ENCODE results near the gene KLRK1. TPM values are rescaled to one million over a fixed set of nuclear protein-coding genes. Genes with fewer than 3 reads are reported as not detected.
"Not testable (repeated sequence)": the region's sequence is repeated elsewhere in the genome, so short reads cannot be mapped to it uniquely, and the experiment has no call there.

Gene KLRK1
- not detected for polyA plus RNA-seq (2012; ENCODE audit: insufficient read depth, insufficient read length, low read depth)

DNA sequence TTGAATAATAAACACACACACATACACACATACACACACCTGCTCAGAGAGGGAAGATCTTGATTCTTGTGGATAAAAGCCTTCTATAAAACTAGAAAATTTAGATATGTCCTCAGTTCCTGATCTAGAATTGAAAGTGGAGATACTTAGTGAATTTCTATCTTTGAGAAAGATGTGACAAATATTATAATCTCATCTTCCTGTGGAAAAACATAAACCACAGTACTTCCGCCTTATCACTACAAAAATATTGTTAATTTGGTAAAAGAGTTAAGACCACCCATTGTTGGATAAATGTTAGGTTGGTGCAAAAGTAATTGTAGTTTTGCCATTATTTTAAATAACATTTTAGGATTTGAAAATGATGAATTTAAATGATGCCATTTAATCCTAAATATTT, at the start of gene KLRK1:
Gene KLRK1, minus strand, starts transcription at position 138 of the 400 bp plus-strand sequence. CDS start 1,231 bp downstream, outside the sequence.
- peaks cover 4% of the 10 kb centered on the region; the same call in 1 of the 2 replicates for H3K27me3 ChIP-seq
- no peaks in the 10 kb centered on the region for H3K9me3 ChIP-seq
- H3K4me1 ChIP-seq, result no peaks in the 10 kb centered on the region
- H3K4me3 ChIP-seq (ENCODE audit: low read depth, low read length), result no peak within 1 kb of the TSS
- no peaks in the 10 kb centered on the region for H3K36me3 ChIP-seq
- TF ChIP-seq, protein P1, sequence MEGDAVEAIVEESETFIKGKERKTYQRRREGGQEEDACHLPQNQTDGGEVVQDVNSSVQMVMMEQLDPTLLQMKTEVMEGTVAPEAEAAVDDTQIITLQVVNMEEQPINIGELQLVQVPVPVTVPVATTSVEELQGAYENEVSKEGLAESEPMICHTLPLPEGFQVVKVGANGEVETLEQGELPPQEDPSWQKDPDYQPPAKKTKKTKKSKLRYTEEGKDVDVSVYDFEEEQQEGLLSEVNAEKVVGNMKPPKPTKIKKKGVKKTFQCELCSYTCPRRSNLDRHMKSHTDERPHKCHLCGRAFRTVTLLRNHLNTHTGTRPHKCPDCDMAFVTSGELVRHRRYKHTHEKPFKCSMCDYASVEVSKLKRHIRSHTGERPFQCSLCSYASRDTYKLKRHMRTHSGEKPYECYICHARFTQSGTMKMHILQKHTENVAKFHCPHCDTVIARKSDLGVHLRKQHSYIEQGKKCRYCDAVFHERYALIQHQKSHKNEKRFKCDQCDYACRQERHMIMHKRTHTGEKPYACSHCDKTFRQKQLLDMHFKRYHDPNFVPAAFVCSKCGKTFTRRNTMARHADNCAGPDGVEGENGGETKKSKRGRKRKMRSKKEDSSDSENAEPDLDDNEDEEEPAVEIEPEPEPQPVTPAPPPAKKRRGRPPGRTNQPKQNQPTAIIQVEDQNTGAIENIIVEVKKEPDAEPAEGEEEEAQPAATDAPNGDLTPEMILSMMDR (IDR thresholded peaks at IDR 0.05; ENCODE audit: low read depth, low read length), result no peak
- DNase-seq, result no peak

GRCh38 chr12:10437601-10438000, 47.8 kb upstream of the KLRK1 start:
- not testable (repeated sequence) for H3K36me3 ChIP-seq; H3K9me3 ChIP-seq; DNase-seq; H3K4me3 ChIP-seq (ENCODE audit: low read depth, low read length); H3K27me3 ChIP-seq; H3K4me1 ChIP-seq

- not testable (repeated sequence) for H3K4me3 ChIP-seq (ENCODE audit: low read depth, low read length); H3K27me3 ChIP-seq; DNase-seq; H3K36me3 ChIP-seq; H3K4me1 ChIP-seq; H3K9me3 ChIP-seq
Observed at GRCh38 chr12:10435816-10436215, 46.0 kb upstream of the KLRK1 start, which contains the start of gene KLRC2. Gene KLRC2 (minus strand): TSS chr12:10436010. CDS start chr12:10435986, 24 bp downstream.

DNA sequence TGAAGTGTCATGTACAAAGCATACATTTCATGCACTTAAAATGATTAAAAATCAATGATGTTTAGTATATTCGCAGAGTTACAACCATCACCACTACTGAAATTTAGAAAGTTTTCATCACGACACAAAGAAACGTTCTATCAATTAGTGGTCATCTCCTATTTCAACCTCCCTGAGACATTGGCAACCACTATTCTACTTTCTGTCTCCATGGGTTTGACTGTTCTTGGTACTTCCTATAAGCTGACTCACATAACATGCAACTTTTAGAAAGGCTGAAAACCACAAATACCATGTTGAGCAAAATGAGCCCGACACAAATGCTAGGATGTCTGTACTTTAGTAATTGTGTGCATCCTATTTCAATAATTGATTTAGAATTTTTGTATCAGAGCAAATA, 40.8 kb upstream of the KLRK1 start:
- not testable (repeated sequence) for DNase-seq

GRCh38 chr12:10425938-10426337, 36.1 kb upstream of the KLRK1 start:
- not testable (repeated sequence) for H3K9me3 ChIP-seq; H3K4me1 ChIP-seq; H3K4me3 ChIP-seq (ENCODE audit: low read depth, low read length); H3K36me3 ChIP-seq; DNase-seq; H3K27me3 ChIP-seq

More for the DNA sequence above, 40.8 kb upstream of the KLRK1 start:
- H3K4me1 ChIP-seq; H3K27me3 ChIP-seq; H3K4me3 ChIP-seq (ENCODE audit: low read depth, low read length); H3K9me3 ChIP-seq; H3K36me3 ChIP-seq: not testable (repeated sequence)

GRCh38 chr12:10424260-10424899, 34.5 kb upstream of the KLRK1 start:
- H3K4me3 ChIP-seq (ENCODE audit: low read depth, low read length); H3K9me3 ChIP-seq; H3K4me1 ChIP-seq; DNase-seq; H3K27me3 ChIP-seq; H3K36me3 ChIP-seq: not testable (repeated sequence)

DNA sequence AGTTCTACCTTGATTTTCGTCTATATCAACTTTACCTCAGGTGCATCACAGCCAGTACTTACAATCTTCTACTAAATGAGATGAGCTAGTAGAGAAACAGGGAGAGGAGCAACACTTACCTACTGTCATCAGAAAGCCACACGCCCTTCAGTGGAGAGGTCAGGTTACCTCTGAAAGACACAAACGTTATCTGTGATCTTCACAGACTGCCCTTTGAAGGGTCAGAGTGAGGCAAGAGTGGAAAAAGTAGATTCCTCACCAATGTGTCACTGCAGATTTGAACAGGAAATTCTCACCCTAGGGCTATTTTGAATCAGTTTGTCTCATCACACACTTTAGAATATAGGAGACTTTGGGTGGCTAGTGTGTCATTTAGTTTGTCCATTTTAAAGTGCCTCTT, 32.3 kb upstream of the KLRK1 start:
- not testable (repeated sequence) for H3K9me3 ChIP-seq; H3K36me3 ChIP-seq; H3K27me3 ChIP-seq; H3K4me3 ChIP-seq (ENCODE audit: low read depth, low read length); DNase-seq; H3K4me1 ChIP-seq

DNA sequence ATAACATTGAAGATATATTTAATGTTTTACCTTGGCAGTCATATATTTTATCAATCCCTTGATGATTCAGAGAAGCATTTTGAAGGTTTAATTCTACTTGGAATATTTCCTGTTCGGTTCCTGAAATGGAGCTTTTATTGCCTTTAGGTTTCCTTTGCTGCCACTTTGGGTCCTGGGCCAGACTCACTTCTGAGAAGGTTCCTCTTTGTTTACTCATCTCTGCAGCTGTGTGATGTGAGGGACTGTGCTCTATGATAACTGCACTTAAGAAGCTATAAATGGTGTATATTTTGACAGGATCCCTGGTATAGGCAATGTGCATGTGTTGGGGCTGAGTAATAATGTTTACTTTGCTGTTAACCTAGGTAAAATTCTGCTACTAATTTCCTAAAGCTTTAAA, 30.5 kb upstream of the KLRK1 start, which contains the start of gene KLRC3:
Gene KLRC3, minus strand, starts transcription at position 262 of the 400 bp plus-strand sequence. Its CDS starts 45 bp downstream, at position 217.
- H3K4me3 ChIP-seq (ENCODE audit: low read depth, low read length); DNase-seq; H3K27me3 ChIP-seq; H3K9me3 ChIP-seq; H3K36me3 ChIP-seq; H3K4me1 ChIP-seq: not testable (repeated sequence)

DNA sequence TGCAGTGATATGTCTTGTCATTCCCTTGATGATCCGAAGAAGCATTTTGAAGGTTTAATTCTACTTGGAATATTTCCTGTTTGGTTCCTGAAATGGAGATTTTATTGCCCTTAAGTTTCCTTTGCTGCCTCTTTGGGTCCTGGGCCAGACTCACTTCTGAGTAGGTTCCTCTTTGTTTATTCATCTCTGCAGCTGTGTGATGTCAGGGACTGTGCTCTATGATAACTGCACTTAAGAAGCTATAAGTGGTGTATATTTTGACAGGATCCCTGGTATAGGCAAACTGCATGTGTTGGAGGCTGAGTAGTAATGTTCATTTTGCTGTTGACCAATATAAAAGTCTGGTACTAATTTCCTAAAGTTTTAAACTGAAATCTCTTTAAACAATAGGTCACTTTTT, 19.6 kb upstream of the KLRK1 start, which contains the start of gene KLRC4:
Gene KLRC4, minus strand, starts transcription at position 366 of the 400 bp plus-strand sequence. Its CDS starts 182 bp downstream, at position 184.
- Histone ChIP-seq H3K27me3 (no peaks in the 10 kb centered on the region), H3K9me3 (no peaks in the 10 kb centered on the region), H3K4me3 (ENCODE audit: low read depth, low read length) (no peak within 1 kb of the TSS), H3K4me1 (no peaks in the 10 kb centered on the region), H3K36me3 (no peaks in the 10 kb centered on the region)
- no peak for DNase-seq
- TF ChIP-seq, protein P1 (IDR thresholded peaks at IDR 0.05; ENCODE audit: low read depth, low read length), result no peak

DNA sequence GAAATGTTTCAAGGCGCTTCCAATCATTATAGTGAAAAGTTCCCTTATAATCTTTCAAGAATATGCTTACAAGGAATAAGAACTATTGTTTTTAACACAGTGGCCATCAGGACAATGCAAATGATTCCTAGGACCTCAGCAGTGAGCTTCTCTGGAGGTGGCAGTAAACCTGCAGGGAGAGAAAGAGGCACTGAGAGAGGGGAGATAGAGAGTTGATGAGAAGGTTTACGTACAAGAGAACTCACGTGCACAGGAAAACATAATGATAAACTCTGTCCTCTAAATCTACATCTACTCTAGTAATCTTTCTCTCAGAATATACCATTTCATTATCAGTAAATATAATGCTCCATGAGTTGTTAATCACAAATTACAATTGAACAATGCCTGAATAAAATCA, 19.0 kb upstream of the KLRK1 start:
- H3K36me3 ChIP-seq, result no peaks in the 10 kb centered on the region
- H3K9me3 ChIP-seq, result no peaks in the 10 kb centered on the region
- no peak for DNase-seq

More for the DNA sequence above, 19.0 kb upstream of the KLRK1 start:
- Histone ChIP-seq H3K4me3 (ENCODE audit: low read depth, low read length) (no peak overlapping the region), H3K4me1 (no peaks in the 10 kb centered on the region), H3K27me3 (no peaks in the 10 kb centered on the region)
- TF ChIP-seq, protein P1 (IDR thresholded peaks at IDR 0.05; ENCODE audit: low read depth, low read length), result no peak

Data from BE2C (cell line).